ENCODE measurements around the gene POLD2. TPM values are rescaled to one million over a fixed set of nuclear protein-coding genes. Genes with fewer than 3 reads are reported as not detected.

POLD2 gene
- total and polyA plus RNA-seq, 2 donors (not counting 3 experiments of a cell fraction or from before 2014, with no cell fraction given): 96.5 to 122 TPM

DNA sequence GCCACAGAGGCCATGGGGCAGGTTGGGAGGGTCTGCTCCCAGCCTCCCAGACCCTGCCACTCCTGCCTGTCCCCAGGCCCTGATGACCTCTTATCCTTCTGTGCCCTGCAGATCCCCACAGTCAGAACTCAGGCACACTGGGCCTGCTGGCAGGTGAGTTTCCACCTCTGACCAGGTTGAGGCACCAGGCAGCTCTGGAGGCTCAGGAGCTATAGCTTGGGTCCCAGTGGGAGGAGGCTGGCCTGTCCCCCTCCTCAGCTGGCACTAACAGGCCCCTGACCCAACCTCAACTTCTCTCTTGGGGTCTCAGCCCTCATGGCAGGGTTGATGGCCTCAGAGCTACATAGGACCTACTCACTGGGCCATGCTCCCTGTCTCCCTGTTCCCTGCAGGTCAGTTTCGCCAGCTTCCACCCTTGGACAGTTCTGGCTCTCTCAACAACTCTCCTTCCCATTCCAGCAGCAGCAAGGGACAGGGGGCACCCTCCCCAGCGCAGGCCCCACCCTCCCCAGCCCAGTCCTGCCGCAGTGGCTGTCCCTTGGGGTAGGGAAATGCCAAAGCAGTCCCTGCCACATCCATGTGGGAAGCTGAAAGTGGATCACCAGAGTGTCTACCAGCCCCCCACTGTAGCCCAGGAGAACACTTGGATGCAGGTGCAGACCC, 21.9 kb downstream of the POLD2 start:
- Histone ChIP-seq H3K4me2 (ENCODE audit: insufficient read depth, low read length) (no peak overlapping the region), H3K9me3 (replicated peaks; ENCODE audit: control insufficient read depth, insufficient read depth, low read length) (no peaks in the 10 kb centered on the region), H3K27me3 (ENCODE audit: control insufficient read depth in 2 of 2, insufficient read depth in 2 of 2, low read length in 2 of 2) (no peaks in the 10 kb centered on the region), H4K20me1 (replicated peaks; ENCODE audit: control insufficient read depth, extremely low read depth, insufficient read depth, low read length) (no peaks in the 10 kb centered on the region), H3K27ac (ENCODE audit: insufficient read depth, low read depth, low read length) (no peak overlapping the region), H3K9ac (replicated peaks; ENCODE audit: extremely low read depth, insufficient read depth, low read length) (no peak overlapping the region), H3K4me1 (ENCODE audit: control insufficient read depth, extremely low read depth, insufficient read depth, low read length) (peaks cover 3% of the 10 kb centered on the region), H3K79me2 (ENCODE audit: control insufficient read depth, insufficient read depth, low read length) (peaks cover 5% of the 10 kb centered on the region), H3K9me1 (replicated peaks; ENCODE audit: control insufficient read depth, extremely low read depth, insufficient read depth, low read length) (no peaks in the 10 kb centered on the region), H3K36me3 (ENCODE audit: control insufficient read depth in 2 of 2, extremely low read depth in 1 of 2, insufficient read depth in 2 of 2, low read length in 2 of 2) (no peaks in the 10 kb centered on the region), H3K4me3 (replicated peaks in 1 of 3; ENCODE audit: insufficient read depth in 1 of 3, low read depth in 1 of 3, low read length in 3 of 3) (no peak overlapping the region), H2AFZ (ENCODE audit: low read depth, low read length) (no peak overlapping the region)
- CTCF ChIA-PET: interaction anchor here (1.2 to 1.3 kb wide), 2 partner anchors 13 to 29 kb away, joined by 3 read pairs; no protein-coding TSS in a partner anchor
- FAIRE-seq: no peak
- TF ChIP-seq POLR2A (IDR thresholded peaks at IDR 0.05; ENCODE audit: low read depth, low read length): no peak
- TF ChIP-seq JUN (IDR thresholded peaks at IDR 0.05; ENCODE audit: borderline replicate concordance, insufficient read depth, insufficient read length, low read depth): no peak
- no peak for TF ChIP-seq POLR2AphosphoS5 (IDR thresholded peaks at IDR 0.05; ENCODE audit: insufficient read depth, low read depth, low read length)
- no peak for TF ChIP-seq FOS (IDR thresholded peaks at IDR 0.05; ENCODE audit: borderline replicate concordance, insufficient read depth, low read length)
- TF ChIP-seq, protein P1, sequence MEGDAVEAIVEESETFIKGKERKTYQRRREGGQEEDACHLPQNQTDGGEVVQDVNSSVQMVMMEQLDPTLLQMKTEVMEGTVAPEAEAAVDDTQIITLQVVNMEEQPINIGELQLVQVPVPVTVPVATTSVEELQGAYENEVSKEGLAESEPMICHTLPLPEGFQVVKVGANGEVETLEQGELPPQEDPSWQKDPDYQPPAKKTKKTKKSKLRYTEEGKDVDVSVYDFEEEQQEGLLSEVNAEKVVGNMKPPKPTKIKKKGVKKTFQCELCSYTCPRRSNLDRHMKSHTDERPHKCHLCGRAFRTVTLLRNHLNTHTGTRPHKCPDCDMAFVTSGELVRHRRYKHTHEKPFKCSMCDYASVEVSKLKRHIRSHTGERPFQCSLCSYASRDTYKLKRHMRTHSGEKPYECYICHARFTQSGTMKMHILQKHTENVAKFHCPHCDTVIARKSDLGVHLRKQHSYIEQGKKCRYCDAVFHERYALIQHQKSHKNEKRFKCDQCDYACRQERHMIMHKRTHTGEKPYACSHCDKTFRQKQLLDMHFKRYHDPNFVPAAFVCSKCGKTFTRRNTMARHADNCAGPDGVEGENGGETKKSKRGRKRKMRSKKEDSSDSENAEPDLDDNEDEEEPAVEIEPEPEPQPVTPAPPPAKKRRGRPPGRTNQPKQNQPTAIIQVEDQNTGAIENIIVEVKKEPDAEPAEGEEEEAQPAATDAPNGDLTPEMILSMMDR (IDR thresholded peaks at IDR 0.05; ENCODE audit: extremely low read depth in 1 of 2, insufficient read depth in 1 of 2, low read depth in 1 of 2, low read length in 2 of 2): no peak
- no peak for TF ChIP-seq MYC (IDR thresholded peaks at IDR 0.05; ENCODE audit: low read depth, low read length)
- no peak for TF ChIP-seq GATA2 (IDR thresholded peaks at IDR 0.05; ENCODE audit: insufficient read depth, insufficient read length, low read depth, low read length)
- TF ChIP-seq, protein P2, sequence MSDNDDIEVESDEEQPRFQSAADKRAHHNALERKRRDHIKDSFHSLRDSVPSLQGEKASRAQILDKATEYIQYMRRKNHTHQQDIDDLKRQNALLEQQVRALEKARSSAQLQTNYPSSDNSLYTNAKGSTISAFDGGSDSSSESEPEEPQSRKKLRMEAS (IDR thresholded peaks at IDR 0.05; ENCODE audit: insufficient read depth, insufficient read length): no peak
- no peak for TF ChIP-seq EZH2 (IDR thresholded peaks at IDR 0.05; ENCODE audit: borderline replicate concordance, low read depth, low read length, severe bottlenecking)
- POLR2A ChIA-PET: no interaction called here
- no peak for DNase-seq (ENCODE audit: low read depth, low spot score)
- intact Hi-C loops (cut with micrococcal nuclease) (no loop called here), dilution Hi-C loops (cut with MboI; ENCODE audit: extremely low pct_ligation_motif_present, low sequenced_read_pairs) (no loop called here)
- BruUV-seq (replicated peaks): no TSS peak
